IMR-90 (cell line): ENCODE results near the gene SCP2D1. TPM values are rescaled to one million over a fixed set of nuclear protein-coding genes. Genes with fewer than 3 reads are reported as not detected.

Source experiments
- ATAC-seq: fragments of 200-7000 bp; cut with Tn5 transposase; 2 replicates; pipeline ENCODE4 v1.9.1; 2020; ENCODE audit warnings: low read depth, mild to moderate bottlenecking, moderate library complexity
- BruUV-seq: library from RNA; stranded (reverse); fragments of 400-500 nt; replicated peaks from 2 replicates; lab custom pipeline; 2021; lab: Mats Ljungman, UMichigan
- CTCF ChIA-PET: fragments of 300-600 bp; formaldehyde crosslinking; extraction: SDS; loops from one replicate; lab custom pipeline; 2021; ENCODE audit warnings: antibody characterized with exemption; lab: Yijun Ruan, JAX
- POLR2A ChIA-PET: fragments of 300-600 bp; sonication (Branson Sonifier 250); formaldehyde crosslinking; loops from one replicate; lab custom pipeline; 2022; ENCODE audit warnings: antibody characterized with exemption; ENCODE audit not compliant: unreplicated experiment; lab: Charles Lee
- DNase-seq: peaks from one replicate; pipeline ENCODE4 v3.0.0; 2013
- H2AFZ ChIP-seq: replicated peaks from 2 replicates; pipeline ENCODE3; 2013; ENCODE audit warnings: low read length, mild to moderate bottlenecking; ENCODE audit not compliant: poor library complexity
- H2AK5ac ChIP-seq: 2 replicates; pipeline ENCODE4 v1.6.1; 2013; ENCODE audit warnings: low read depth, low read length, inconsistent platforms
- H2AK9ac ChIP-seq: replicated peaks from 2 replicates; pipeline ENCODE3; 2013; ENCODE audit warnings: mild to moderate bottlenecking, low read depth, low read length, moderate library complexity; ENCODE audit not compliant: poor library complexity
- H2BK120ac ChIP-seq: 2 replicates; pipeline ENCODE4 v1.6.1; 2013; ENCODE audit warnings: low read depth, low read length, inconsistent platforms
- H2BK15ac ChIP-seq: 3 replicates; pipeline ENCODE4 v1.6.1; 2013; ENCODE audit warnings: low read depth, low read length, inconsistent platforms
- H2BK20ac ChIP-seq: 2 replicates; pipeline ENCODE4 v1.6.1; 2013; ENCODE audit warnings: low read depth, mild to moderate bottlenecking, inconsistent platforms, low read length, moderate library complexity
- H2BK5ac ChIP-seq: 2 replicates; pipeline ENCODE4 v1.6.1; 2013; ENCODE audit warnings: mild to moderate bottlenecking, low read depth, low read length, inconsistent platforms; ENCODE audit not compliant: poor library complexity, severe bottlenecking
- H3K14ac ChIP-seq: replicated peaks from 2 replicates; pipeline ENCODE4 v1.6.1; 2013; ENCODE audit warnings: low read depth, low read length, inconsistent platforms
- H3K18ac ChIP-seq: 2 replicates; pipeline ENCODE4 v1.6.1; 2013; ENCODE audit warnings: low read depth, low read length, control low read depth
- H3K23ac ChIP-seq: 2 replicates; pipeline ENCODE4 v1.6.1; 2013; ENCODE audit warnings: low read depth, low read length, inconsistent platforms
- H3K27ac ChIP-seq: 2 replicates; pipeline ENCODE4 v1.5.1; 2013; ENCODE audit warnings: mild to moderate bottlenecking, control low read depth, low read length; ENCODE audit not compliant: insufficient read depth
- H3K27me3 ChIP-seq: 2 replicates; pipeline ENCODE4 v1.6.1; 2013; ENCODE audit warnings: low read length; ENCODE audit not compliant: control insufficient read depth, insufficient read depth
- H3K36me3 ChIP-seq: 2 replicates; pipeline ENCODE4 v1.6.1; 2013; ENCODE audit warnings: low read length, mixed read lengths; ENCODE audit not compliant: control insufficient read depth, insufficient read depth
- H3K4ac ChIP-seq: 2 replicates; pipeline ENCODE4 v1.6.1; 2013; ENCODE audit warnings: low read depth, low read length, inconsistent platforms
- H3K4me1 ChIP-seq: 2 replicates; pipeline ENCODE4 v1.6.1; 2013; ENCODE audit warnings: low read length, mixed read lengths; ENCODE audit not compliant: control insufficient read depth, insufficient read depth
- H3K4me2 ChIP-seq: 2 replicates; pipeline ENCODE4 v1.6.1; 2013; ENCODE audit warnings: low read depth, mild to moderate bottlenecking, control low read depth, low read length, moderate library complexity
- H3K4me3 ChIP-seq: 2 replicates; pipeline ENCODE4 v1.5.1; 2013; ENCODE audit warnings: low read depth, mild to moderate bottlenecking, control low read depth, low read length, moderate library complexity; ENCODE audit not compliant: insufficient read depth
- H3K56ac ChIP-seq: 2 replicates; pipeline ENCODE4 v1.6.1; 2013; ENCODE audit warnings: low read length, inconsistent platforms; ENCODE audit not compliant: insufficient read depth; ENCODE audit errors: extremely low read depth
- H3K79me1 ChIP-seq, 2 experiments: 2 replicates each; pipeline ENCODE4 v1.6.1; 2013; ENCODE audit warnings: low read length in 2 of 2, inconsistent platforms in 1 of 2, low read depth in 1 of 2
- H3K9ac ChIP-seq: 2 replicates; pipeline ENCODE4 v1.6.1; 2013; ENCODE audit warnings: low read depth, low read length, control low read depth
- H3K9me1 ChIP-seq: 2 replicates; pipeline ENCODE4 v1.6.1; 2013; ENCODE audit warnings: low read length, inconsistent platforms; ENCODE audit not compliant: insufficient read depth
- H3K9me3 ChIP-seq: 2 replicates; pipeline ENCODE4 v1.6.1; 2013; ENCODE audit warnings: low read length; ENCODE audit not compliant: control insufficient read depth, insufficient read depth
- H4K20me1 ChIP-seq: 2 replicates; pipeline ENCODE4 v1.6.1; 2013; ENCODE audit warnings: low read length, inconsistent platforms; ENCODE audit not compliant: insufficient read depth
- H4K5ac ChIP-seq: 2 replicates; pipeline ENCODE4 v1.6.1; 2013; ENCODE audit warnings: mild to moderate bottlenecking, low read depth, low read length, control low read depth
- H4K8ac ChIP-seq, 2 experiments: 2 replicates each; pipeline ENCODE4 v1.6.1; 2013; ENCODE audit warnings: low read depth in 2 of 2, low read length in 2 of 2, control low read depth in 1 of 2, inconsistent platforms in 1 of 2
- H4K91ac ChIP-seq: 2 replicates; pipeline ENCODE4 v1.6.1; 2013; ENCODE audit warnings: low read depth, low read length, inconsistent platforms; ENCODE audit not compliant: insufficient read depth
- CEBPB ChIP-seq: IDR thresholded peaks from 2 replicates; pipeline ENCODE4 v1.6.1; 2012; ENCODE audit warnings: low read depth, low read length, improper control_type of control experiment
- WGBS, 2 experiments: methylation state at CpG; one replicate each; pipeline versions ENCODE4 v1.1.5 to v1.1.7; 2013; ENCODE audit warnings: missing lambda C conversion rate in 2 of 2; ENCODE audit not compliant: insufficient read length in 1 of 2; ENCODE audit errors: extremely low coverage in 2 of 2; 5-methylcytosine and 5-hydroxymethylcytosine counted together
- dilution Hi-C: fragments of 300-500 bp; cut with HindIII; formaldehyde crosslinking; loops from one replicate; pipeline ENCODE4 v1.14.3; 2018; ENCODE audit warnings: low sequenced_read_pairs; ENCODE audit not compliant: unreplicated experiment
- in situ Hi-C: fragments of 300-500 bp; cut with MboI; formaldehyde crosslinking; loops from 3 replicates; pipeline ENCODE4 v1.14.3; 2019; ENCODE audit warnings: low sequenced_read_pairs, inconsistent platforms, mixed read lengths
- intact Hi-C: fragments of 100-400 bp; cut with micrococcal nuclease; formaldehyde crosslinking; loops from 2 replicates; pipeline ENCODE4 v1.10.0; 2022
- polyA plus RNA-seq, 3 experiments: library from polyadenylated mRNA; depleted of rRNA; stranded (reverse); fragments of >200 nt; gene quantifications; 2 replicates each; pipeline ENCODE4 v1.2.3, GENCODE V29; 2012; ENCODE audit warnings: low replicate concordance in 1 of 3
- total RNA-seq: library from RNA; depleted of rRNA; stranded (reverse); fragments of >200 nt; gene quantifications from 2 replicates; pipeline ENCODE4 v1.2.3, GENCODE V29; 2012
- TF ChIP-seq, protein P1 (sequence below): fragments of 150-350 bp; IDR thresholded peaks from 2 replicates; pipeline ENCODE4 v1.6.1; 2017; ENCODE audit warnings: mild to moderate bottlenecking, antibody characterized with exemption, low read length, low read depth

Gene SCP2D1
- total and polyA plus RNA-seq, 2 of the 4 experiments (the other 2 are of a cell fraction) = not detected

DNA sequence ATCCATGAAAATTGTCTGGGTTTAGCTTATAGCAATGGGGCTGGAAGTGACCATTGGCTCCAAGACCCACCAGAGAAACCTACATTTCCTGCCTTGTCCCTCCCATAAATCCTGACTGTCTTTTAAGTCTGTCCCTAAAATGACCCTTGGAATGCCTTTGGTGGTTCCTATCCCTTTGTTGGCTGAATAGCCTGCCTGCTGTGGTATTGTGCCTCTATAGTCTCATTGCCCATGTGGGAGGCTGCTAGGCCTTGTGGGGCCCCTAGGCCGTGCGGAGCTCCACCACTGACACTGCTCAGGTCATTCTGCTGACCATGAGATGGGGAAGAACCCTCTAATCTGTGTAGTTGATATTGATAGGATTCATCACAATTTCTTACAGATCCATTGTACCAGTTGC is 43.3 kb downstream of the SCP2D1 start:
- no peak overlapping the region for H2AFZ ChIP-seq
- DNase-seq (no peak), ATAC-seq (no peak)
- no peak overlapping the region for H3K18ac ChIP-seq
- in situ Hi-C loops = no loop called here
- H4K20me1 ChIP-seq = no peaks in the 10 kb centered on the region
- no peaks in the 10 kb centered on the region for H3K79me1 ChIP-seq
- no peak overlapping the region for H2BK15ac ChIP-seq
- no peak overlapping the region for H3K4ac ChIP-seq
- H3K23ac ChIP-seq = no peak overlapping the region
- H4K5ac ChIP-seq = no peak overlapping the region
- dilution Hi-C loops = no loop called here
- no peak overlapping the region for H3K27ac ChIP-seq
- no peak overlapping the region for H2BK120ac ChIP-seq
- H2BK5ac ChIP-seq = no peak overlapping the region
- no peaks in the 10 kb centered on the region for H3K27me3 ChIP-seq
- no TSS peak for BruUV-seq
- H3K56ac ChIP-seq = no peak overlapping the region
- no peak overlapping the region for H3K9ac ChIP-seq
- TF ChIP-seq, protein P1, sequence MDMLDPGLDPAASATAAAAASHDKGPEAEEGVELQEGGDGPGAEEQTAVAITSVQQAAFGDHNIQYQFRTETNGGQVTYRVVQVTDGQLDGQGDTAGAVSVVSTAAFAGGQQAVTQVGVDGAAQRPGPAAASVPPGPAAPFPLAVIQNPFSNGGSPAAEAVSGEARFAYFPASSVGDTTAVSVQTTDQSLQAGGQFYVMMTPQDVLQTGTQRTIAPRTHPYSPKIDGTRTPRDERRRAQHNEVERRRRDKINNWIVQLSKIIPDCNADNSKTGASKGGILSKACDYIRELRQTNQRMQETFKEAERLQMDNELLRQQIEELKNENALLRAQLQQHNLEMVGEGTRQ = no peak
- no peak for TF ChIP-seq CEBPB
- no peaks in the 10 kb centered on the region for H3K9me1 ChIP-seq
- H4K91ac ChIP-seq = no peak overlapping the region
- H3K14ac ChIP-seq = no peak overlapping the region
- no CpG with 5 or more reads among the region's 2 CpGs for WGBS, 2 experiments
- H3K4me1 ChIP-seq = no peaks in the 10 kb centered on the region
- no peak overlapping the region for H2AK9ac ChIP-seq
- H2BK20ac ChIP-seq = no peak overlapping the region
- H3K9me3 ChIP-seq = no peaks in the 10 kb centered on the region
- intact Hi-C loops = no loop called here
- no peak overlapping the region for H4K8ac ChIP-seq
- H2AK5ac ChIP-seq = no peak overlapping the region
- H3K4me2 ChIP-seq = no peak overlapping the region
- H3K36me3 ChIP-seq = no peaks in the 10 kb centered on the region
- ChIA-PET POLR2A (no interaction called here), CTCF (no interaction called here)
- no peak overlapping the region for H3K4me3 ChIP-seq
